ENCODE data around the gene TECPR2.
"Not testable (repeated sequence)": the region's sequence is repeated elsewhere in the genome, so short reads cannot be mapped to it uniquely, and the experiment has no call there.

Gene TECPR2

GRCh38 chr14:102509746-102510615 lies 147.2 kb downstream of the TECPR2 start, which contains the start of gene ANKRD9:
Gene ANKRD9 (minus strand): TSS chr14:102509776. CDS start chr14:102507889, 1,887 bp downstream.
- DNase-seq (ENCODE audit: low read depth), result peak; percentile 87

GRCh38 chr14:102510616-102511520 lies 148.1 kb downstream of the TECPR2 start:
- no peak for DNase-seq (ENCODE audit: low read depth)

DNA sequence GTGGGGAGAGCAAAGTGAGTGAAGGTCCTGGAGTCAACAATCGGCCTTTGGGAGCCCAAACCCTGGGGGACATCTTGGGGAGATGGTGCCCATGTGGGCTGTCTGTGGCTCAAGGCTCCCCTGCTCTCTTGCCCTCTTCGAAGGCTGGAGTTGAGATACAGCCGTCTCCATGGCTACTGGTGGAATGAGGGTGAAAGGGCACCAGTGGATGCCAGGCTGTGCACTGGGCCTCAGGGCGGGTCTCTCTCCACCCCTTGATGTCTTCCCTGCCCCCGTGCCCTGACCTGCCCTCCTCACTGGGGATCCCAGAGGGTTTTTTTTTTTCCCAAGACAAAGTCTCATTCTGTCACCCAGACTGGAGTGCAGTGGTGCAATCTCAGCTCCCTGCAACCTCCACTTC lies 148.8 kb downstream of the TECPR2 start:
- no peak for DNase-seq (ENCODE audit: low read depth)

DNA sequence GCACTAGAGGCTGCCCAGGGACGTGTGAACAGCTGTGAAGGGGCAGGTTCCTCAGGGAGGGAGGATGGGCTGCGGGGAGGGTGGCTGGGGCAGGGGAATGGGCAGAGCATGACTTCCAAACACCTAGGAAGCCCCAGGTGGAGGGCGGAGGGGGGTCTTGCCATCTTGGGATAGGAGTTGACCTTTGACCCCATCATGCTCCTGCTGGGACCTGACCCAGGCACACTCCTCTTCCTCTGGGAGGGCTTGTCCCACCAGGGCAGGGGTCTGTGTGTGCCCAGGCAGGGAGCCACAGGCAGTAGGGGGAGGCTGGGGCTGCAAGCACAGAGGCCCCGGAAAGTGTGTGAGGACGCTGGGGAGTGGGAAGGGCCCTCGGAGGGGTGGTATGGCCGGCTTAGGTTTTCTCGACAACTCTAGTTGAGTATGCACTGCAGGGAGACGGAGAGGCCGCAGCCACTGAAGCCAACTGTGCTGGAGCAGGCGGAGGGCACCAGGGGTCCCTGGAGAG lies 150.1 kb downstream of the TECPR2 start:
- no peak for DNase-seq (ENCODE audit: low read depth)

GRCh38 chr14:102513899-102514772 lies 151.4 kb downstream of the TECPR2 start:
- DNase-seq (ENCODE audit: low read depth), result no peak

DNA sequence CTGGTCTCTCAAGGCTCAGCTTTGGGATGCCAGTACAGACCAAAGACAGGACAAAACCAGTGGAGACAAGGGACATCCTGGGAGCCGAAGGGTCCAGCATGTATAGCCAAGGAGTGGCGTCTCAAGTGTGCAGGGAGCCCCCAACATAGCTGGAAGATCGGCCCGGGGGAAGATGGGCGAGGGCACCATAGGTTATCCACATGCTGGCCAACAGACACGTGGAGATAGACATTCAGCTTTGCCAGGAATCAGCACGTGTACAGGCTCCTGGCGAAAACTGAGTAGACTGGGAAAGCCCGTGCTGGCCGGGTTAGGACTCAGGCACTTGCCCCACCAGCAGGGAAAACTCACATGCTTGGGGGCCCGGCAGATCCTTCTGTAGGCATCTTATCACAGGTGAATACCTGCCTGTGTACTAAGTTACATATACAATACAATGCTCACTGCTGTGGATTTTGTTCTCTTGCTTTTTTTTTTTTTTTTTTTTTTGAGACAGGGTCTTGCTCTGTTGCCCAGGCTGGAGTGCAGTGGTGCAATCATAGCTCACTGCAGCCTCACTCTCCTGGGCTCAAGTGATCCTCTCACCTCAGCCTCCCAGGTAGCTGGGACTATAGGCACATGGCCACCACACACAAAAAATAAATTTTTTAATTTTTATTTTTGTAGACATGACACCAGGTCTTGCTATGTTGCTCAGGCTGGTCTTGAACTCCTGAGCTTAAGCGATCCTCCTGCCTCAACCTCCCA lies 152.4 kb downstream of the TECPR2 start:
- DNase-seq (ENCODE audit: low read depth), result no peak

GRCh38 chr14:102516531-102517391 lies 154.0 kb downstream of the TECPR2 start:
- peak; percentile 50 for DNase-seq (ENCODE audit: low read depth)

GRCh38 chr14:102517392-102518062 lies 154.8 kb downstream of the TECPR2 start:
- DNase-seq (ENCODE audit: low read depth), result no peak

GRCh38 chr14:102518063-102518648 lies 155.4 kb downstream of the TECPR2 start:
- DNase-seq (ENCODE audit: low read depth), result no peak

DNA sequence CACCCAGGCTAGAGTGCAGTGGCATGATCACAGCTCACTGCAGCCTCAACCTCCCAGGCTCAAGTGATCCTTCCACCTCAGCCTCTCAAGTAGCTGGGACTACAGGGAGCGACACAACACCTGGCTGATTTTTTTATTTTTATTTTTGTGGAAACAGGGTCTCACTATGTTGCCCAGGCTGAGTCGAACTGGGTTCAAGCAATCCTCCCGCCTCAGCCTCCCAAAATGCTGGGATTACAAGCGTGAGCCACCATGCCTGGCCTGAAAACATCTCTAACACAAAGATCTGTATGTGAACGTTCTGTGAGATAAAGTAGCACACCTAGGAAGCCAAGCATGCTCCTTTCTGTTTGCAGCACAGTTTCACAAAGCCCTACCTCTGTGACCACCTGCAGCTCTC lies 157.0 kb downstream of the TECPR2 start:
- not testable (repeated sequence) for DNase-seq (ENCODE audit: low read depth)

GRCh38 chr14:102523200-102523568 lies 160.4 kb downstream of the TECPR2 start:
- DNase-seq (ENCODE audit: low read depth), result no peak

- DNase-seq (ENCODE audit: low read depth), result no peak
Measured at GRCh38 chr14:102523569-102524450, 161.1 kb downstream of the TECPR2 start.

DNA sequence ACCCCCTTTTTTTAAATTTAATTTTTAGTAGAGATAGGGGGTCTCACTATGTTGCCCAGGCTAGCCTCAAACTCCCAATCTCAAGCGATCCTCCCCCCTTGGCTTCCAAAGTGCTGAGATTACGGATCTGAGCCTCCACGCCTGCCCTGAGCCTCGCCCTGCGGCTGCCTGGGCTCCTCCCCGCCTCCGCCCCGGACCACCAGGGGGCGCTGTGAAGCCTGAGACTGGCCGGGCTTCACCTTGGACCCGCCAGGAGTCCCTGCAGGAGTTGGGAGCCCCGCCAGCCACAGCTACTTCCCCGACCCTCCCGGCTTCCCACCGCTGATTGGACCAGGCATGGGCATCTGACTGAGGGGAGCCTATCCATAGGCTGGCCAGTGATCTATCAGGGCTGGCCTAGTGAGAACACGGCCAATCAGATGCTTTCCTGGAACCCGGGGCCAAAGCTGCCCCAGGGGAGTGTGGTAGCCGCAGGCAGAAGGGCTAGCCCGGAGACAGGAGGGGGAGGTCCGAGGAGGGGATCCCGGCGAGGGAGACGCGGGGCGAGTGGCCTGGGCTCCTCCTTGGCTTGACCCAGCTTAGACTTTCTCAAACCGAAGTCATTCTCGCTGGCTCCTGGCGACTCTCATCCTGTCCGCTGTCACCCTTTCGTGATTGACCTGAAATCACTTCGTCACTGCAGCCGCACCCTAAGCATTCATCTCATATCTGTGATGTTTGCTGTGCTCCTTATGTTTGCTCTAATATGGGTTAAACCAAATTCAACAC lies 161.9 kb downstream of the TECPR2 start:
- DNase-seq (ENCODE audit: low read depth), result peak; percentile 91

DNA sequence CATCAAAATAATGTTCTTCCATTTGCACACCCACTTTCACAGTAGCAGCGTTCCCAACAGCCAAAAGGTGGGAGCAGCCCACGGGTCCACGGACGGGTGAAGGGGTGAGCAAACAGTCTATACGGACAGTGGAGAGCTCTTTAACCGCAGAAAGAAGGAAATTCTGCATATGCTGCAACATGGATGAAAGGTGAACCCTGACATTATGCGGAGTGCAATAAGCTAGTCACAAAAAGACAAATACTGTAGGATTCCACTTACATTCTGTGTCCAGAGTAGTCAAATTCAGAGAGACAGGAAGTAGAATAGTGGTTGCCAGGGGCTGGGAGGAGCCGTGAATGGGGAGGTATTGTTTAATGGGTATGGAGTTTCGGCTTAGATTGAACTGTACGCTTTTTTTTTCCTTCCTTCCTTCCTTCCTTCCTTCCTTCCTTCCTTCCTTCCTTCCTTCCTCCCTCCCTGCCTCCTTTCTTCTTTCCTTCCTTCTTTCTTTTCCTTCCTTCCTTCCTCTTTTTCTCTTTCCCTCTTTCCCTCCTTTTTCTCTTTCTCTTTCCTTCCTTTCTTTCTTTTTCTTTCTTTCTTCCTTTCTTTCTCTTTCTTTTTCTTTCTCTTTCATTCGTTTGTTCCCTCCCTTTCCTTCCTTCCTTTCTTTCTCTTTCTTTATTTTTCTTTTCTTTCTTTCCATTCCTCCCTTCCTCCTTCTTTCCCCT lies 162.6 kb downstream of the TECPR2 start:
- DNase-seq (ENCODE audit: low read depth), result no peak

DNA sequence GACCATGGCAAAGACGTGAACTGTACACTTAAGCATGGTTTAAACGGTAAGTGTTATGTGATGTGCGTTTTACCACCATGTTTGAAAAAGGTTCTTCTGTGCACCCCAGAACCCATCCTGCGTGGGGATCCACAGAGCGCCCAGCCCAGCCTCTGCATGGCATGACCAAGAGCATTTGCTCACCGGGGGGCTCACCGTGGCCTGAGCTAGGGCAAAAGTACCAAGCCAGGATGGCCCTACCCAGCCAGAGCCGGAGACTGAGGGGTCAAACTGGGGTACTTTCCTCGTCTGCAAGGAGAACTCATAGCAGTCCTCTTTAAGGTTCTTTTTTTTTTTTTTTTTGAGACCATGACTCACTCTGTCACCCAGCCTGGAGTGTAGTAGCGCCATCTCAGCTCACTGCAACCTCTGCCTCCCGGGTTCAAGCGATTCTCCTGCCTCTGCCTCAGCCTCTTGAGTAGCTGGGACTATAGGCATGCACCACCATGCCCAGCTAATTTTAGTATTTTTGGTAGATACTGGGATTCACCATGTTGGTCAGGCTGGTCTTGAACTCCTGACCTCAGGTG lies 163.3 kb downstream of the TECPR2 start:
- no peak for DNase-seq (ENCODE audit: low read depth)

All from activated T-cell treated with anti-CD3 and anti-CD28 coated beads for 24 hours (primary cell).